ENCODE data around the gene KCNB1.

KCNB1 gene

GRCh38 chr20:49513009-49513408, 30.5 kb upstream of the KCNB1 start:
- in situ Hi-C loops (cut with MboI; ENCODE audit: low sequenced_read_pairs): loop anchor here (10.0 kb wide), 1 partner anchor 178 kb away; no protein-coding TSS in a partner anchor
- DNase-seq (ENCODE audit: low spot score in 2 of 2): no peak
- H3K4me1 ChIP-seq: no peaks in the 10 kb centered on the region
- peaks cover 47% of the 10 kb centered on the region for H3K27me3 ChIP-seq (ENCODE audit: low read depth)
- H3K9me3 ChIP-seq: no peaks in the 10 kb centered on the region
- no peaks in the 10 kb centered on the region for H3K36me3 ChIP-seq (replicated peaks)
- no peak overlapping the region for H3K4me3 ChIP-seq

GRCh38 chr20:49511788-49512525, 29.5 kb upstream of the KCNB1 start:
- H3K27me3 ChIP-seq (ENCODE audit: low read depth): peaks cover 40% of the 10 kb centered on the region
- H3K4me3 ChIP-seq: no peak overlapping the region
- H3K9me3 ChIP-seq: no peaks in the 10 kb centered on the region
- in situ Hi-C loops (cut with MboI; ENCODE audit: low sequenced_read_pairs): loop anchor here (10.0 kb wide), 1 partner anchor 177 kb away; no protein-coding TSS in a partner anchor
- no peaks in the 10 kb centered on the region for H3K4me1 ChIP-seq
- DNase-seq (ENCODE audit: low spot score in 2 of 2): no peak
- no peaks in the 10 kb centered on the region for H3K36me3 ChIP-seq (replicated peaks)

- peaks cover 41% of the 10 kb centered on the region for H3K27me3 ChIP-seq (ENCODE audit: low read depth)
- in situ Hi-C loops (cut with MboI; ENCODE audit: low sequenced_read_pairs): loop anchor here (10.0 kb wide), 1 partner anchor 176 kb away; no protein-coding TSS in a partner anchor
Measured at GRCh38 chr20:49510562-49511122, 28.2 kb upstream of the KCNB1 start.

GRCh38 chr20:49508435-49509199, 26.1 kb upstream of the KCNB1 start:
- Histone ChIP-seq H3K36me3 (replicated peaks) (no peaks in the 10 kb centered on the region), H3K9me3 (no peaks in the 10 kb centered on the region), H3K4me3 (no peak overlapping the region), H3K4me1 (no peaks in the 10 kb centered on the region), H3K27me3 (ENCODE audit: low read depth) (peaks cover 43% of the 10 kb centered on the region)
- in situ Hi-C loops (cut with MboI; ENCODE audit: low sequenced_read_pairs): no loop called here
- peak in 1 of 2 experiments; percentile 43 for DNase-seq (ENCODE audit: low spot score in 2 of 2)

More at GRCh38 chr20:49510562-49511122, 28.2 kb upstream of the KCNB1 start:
- no peaks in the 10 kb centered on the region for H3K9me3 ChIP-seq
- no peak overlapping the region for H3K4me3 ChIP-seq
- no peak for DNase-seq (ENCODE audit: low spot score in 2 of 2)
- H3K4me1 ChIP-seq: no peaks in the 10 kb centered on the region
- H3K36me3 ChIP-seq (replicated peaks): no peaks in the 10 kb centered on the region

- Histone ChIP-seq H3K36me3 (replicated peaks) (no peaks in the 10 kb centered on the region), H3K4me3 (no peak overlapping the region), H3K4me1 (no peaks in the 10 kb centered on the region), H3K9me3 (no peaks in the 10 kb centered on the region), H3K27me3 (ENCODE audit: low read depth) (peaks cover 39% of the 10 kb centered on the region)
- in situ Hi-C loops (cut with MboI; ENCODE audit: low sequenced_read_pairs): no loop called here
- no peak for DNase-seq (ENCODE audit: low spot score in 2 of 2)
Measured at GRCh38 chr20:49507741-49508434, 25.4 kb upstream of the KCNB1 start.

- H3K4me1 ChIP-seq: no peaks in the 10 kb centered on the region
- no peaks in the 10 kb centered on the region for H3K9me3 ChIP-seq
- DNase-seq (ENCODE audit: low spot score in 2 of 2): peak in 1 of 2 experiments; percentile 23
- H3K36me3 ChIP-seq (replicated peaks): no peaks in the 10 kb centered on the region
- H3K27me3 ChIP-seq (ENCODE audit: low read depth): peaks cover 31% of the 10 kb centered on the region
- no peak overlapping the region for H3K4me3 ChIP-seq
- in situ Hi-C loops (cut with MboI; ENCODE audit: low sequenced_read_pairs): no loop called here
Measured at GRCh38 chr20:49505518-49505917, 23.1 kb upstream of the KCNB1 start.

- Histone ChIP-seq H3K4me1 (no peaks in the 10 kb centered on the region), H3K27me3 (ENCODE audit: low read depth) (peaks cover 18% of the 10 kb centered on the region; the same call in 1 of the 2 replicates), H3K36me3 (replicated peaks) (no peaks in the 10 kb centered on the region), H3K9me3 (no peaks in the 10 kb centered on the region), H3K4me3 (no peak overlapping the region)
- DNase-seq (ENCODE audit: low spot score in 2 of 2): no peak
- in situ Hi-C loops (cut with MboI; ENCODE audit: low sequenced_read_pairs): no loop called here
Measured at GRCh38 chr20:49503176-49503575, 20.7 kb upstream of the KCNB1 start.

- H3K4me1 ChIP-seq: no peaks in the 10 kb centered on the region
- H3K27me3 ChIP-seq (ENCODE audit: low read depth): peaks cover 19% of the 10 kb centered on the region; the same call in 1 of the 2 replicates
- no peak overlapping the region for H3K4me3 ChIP-seq
- peak in 1 of 2 experiments; percentile 4 for DNase-seq (ENCODE audit: low spot score in 2 of 2)
- no peaks in the 10 kb centered on the region for H3K36me3 ChIP-seq (replicated peaks)
- in situ Hi-C loops (cut with MboI; ENCODE audit: low sequenced_read_pairs): no loop called here
- H3K9me3 ChIP-seq: no peaks in the 10 kb centered on the region
Measured at GRCh38 chr20:49501917-49502316, 19.4 kb upstream of the KCNB1 start.

GRCh38 chr20:49497398-49497669, 14.9 kb upstream of the KCNB1 start:
- in situ Hi-C loops (cut with MboI; ENCODE audit: low sequenced_read_pairs): no loop called here
- no peaks in the 10 kb centered on the region for H3K36me3 ChIP-seq (replicated peaks)
- peaks cover 6% of the 10 kb centered on the region; the same call in 1 of the 2 replicates for H3K27me3 ChIP-seq (ENCODE audit: low read depth)
- no peaks in the 10 kb centered on the region for H3K9me3 ChIP-seq
- DNase-seq (ENCODE audit: low spot score in 2 of 2): no peak
- H3K4me3 ChIP-seq: no peak overlapping the region
- no peaks in the 10 kb centered on the region for H3K4me1 ChIP-seq

GRCh38 chr20:49496553-49497397, 14.3 kb upstream of the KCNB1 start:
- no peaks in the 10 kb centered on the region for H3K4me1 ChIP-seq
- no peak overlapping the region for H3K4me3 ChIP-seq
- H3K9me3 ChIP-seq: no peaks in the 10 kb centered on the region
- H3K36me3 ChIP-seq (replicated peaks): no peaks in the 10 kb centered on the region
- H3K27me3 ChIP-seq (ENCODE audit: low read depth): peaks cover 6% of the 10 kb centered on the region; the same call in 1 of the 2 replicates
- in situ Hi-C loops (cut with MboI; ENCODE audit: low sequenced_read_pairs): no loop called here
- DNase-seq (ENCODE audit: low spot score in 2 of 2): no peak

- H3K9me3 ChIP-seq: no peaks in the 10 kb centered on the region
- H3K36me3 ChIP-seq (replicated peaks): no peaks in the 10 kb centered on the region
- peaks cover 6% of the 10 kb centered on the region; the same call in 1 of the 2 replicates for H3K27me3 ChIP-seq (ENCODE audit: low read depth)
- DNase-seq (ENCODE audit: low spot score in 2 of 2): no peak
- in situ Hi-C loops (cut with MboI; ENCODE audit: low sequenced_read_pairs): no loop called here
- H3K4me1 ChIP-seq: no peaks in the 10 kb centered on the region
- no peak overlapping the region for H3K4me3 ChIP-seq
Measured at GRCh38 chr20:49496043-49496442, 13.6 kb upstream of the KCNB1 start.

- in situ Hi-C loops (cut with MboI; ENCODE audit: low sequenced_read_pairs): no loop called here
- DNase-seq (ENCODE audit: low spot score in 2 of 2): no peak
- no peak overlapping the region for H3K4me3 ChIP-seq
Measured at GRCh38 chr20:49490689-49491088, 8.2 kb upstream of the KCNB1 start.

GRCh38 chr20:49489688-49490087, 7.2 kb upstream of the KCNB1 start:
- in situ Hi-C loops (cut with MboI; ENCODE audit: low sequenced_read_pairs): no loop called here
- H3K9me3 ChIP-seq: no peaks in the 10 kb centered on the region
- H3K36me3 ChIP-seq (replicated peaks): no peaks in the 10 kb centered on the region
- no peak for DNase-seq (ENCODE audit: low spot score in 2 of 2)
- H3K27me3 ChIP-seq (ENCODE audit: low read depth): peaks cover 2% of the 10 kb centered on the region; the same call in 1 of the 2 replicates
- no peak overlapping the region for H3K4me3 ChIP-seq
- H3K4me1 ChIP-seq: no peaks in the 10 kb centered on the region

More at GRCh38 chr20:49490689-49491088, 8.2 kb upstream of the KCNB1 start:
- Histone ChIP-seq H3K9me3 (no peaks in the 10 kb centered on the region), H3K4me1 (no peaks in the 10 kb centered on the region), H3K36me3 (replicated peaks) (no peaks in the 10 kb centered on the region), H3K27me3 (ENCODE audit: low read depth) (peaks cover 2% of the 10 kb centered on the region; the same call in 1 of the 2 replicates)

Data from HAP-1 (cell line).